HG03196 (cell line): Measurements from ENCODE around the gene CFAP54.

Source experiments
- ATAC-seq: cut with Tn5 transposase; IDR thresholded peaks from one replicate; pipeline ENCODE4 v1.9.1; 2021; ENCODE audit not compliant: unreplicated experiment

The CFAP54 gene

DNA sequence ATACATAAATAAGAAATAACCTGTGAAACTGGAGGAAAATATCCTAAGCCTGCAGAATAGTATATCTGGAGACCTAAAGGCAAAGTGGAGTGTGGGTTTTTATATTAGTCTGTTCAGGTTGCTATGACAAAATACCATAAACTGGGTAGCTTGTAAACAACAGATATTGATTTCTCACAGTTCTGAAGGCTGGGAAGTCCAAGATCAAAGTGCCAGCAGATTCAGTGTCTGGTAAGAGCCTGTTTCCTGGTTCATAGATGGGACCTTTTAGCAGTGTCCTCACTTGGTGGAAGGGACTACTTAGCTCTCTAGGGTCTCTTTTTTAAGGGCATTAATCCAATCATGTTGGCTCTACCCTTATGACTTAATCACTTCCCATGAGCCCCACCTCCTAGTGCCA lies 392.2 kb downstream of the CFAP54 start:
- ATAC-seq, result no peak

DNA sequence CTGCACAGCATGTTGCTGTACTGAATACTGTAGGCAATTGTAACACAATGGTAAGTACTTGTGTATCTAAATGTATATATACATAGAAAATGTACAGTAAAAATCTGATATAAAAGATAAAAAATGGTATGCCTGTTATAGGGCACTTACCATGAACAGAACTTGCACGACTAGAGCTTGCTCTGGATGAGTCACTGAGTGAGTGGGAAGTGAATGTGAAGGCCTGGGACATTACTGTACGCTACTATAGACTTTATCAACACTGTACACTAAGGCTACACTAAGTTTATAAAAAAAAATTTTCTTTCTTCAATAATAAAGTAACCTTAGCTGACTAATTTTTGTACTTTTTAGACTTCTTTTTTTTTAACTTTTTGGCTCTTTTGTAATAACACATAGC lies 393.5 kb downstream of the CFAP54 start:
- no peak for ATAC-seq

DNA sequence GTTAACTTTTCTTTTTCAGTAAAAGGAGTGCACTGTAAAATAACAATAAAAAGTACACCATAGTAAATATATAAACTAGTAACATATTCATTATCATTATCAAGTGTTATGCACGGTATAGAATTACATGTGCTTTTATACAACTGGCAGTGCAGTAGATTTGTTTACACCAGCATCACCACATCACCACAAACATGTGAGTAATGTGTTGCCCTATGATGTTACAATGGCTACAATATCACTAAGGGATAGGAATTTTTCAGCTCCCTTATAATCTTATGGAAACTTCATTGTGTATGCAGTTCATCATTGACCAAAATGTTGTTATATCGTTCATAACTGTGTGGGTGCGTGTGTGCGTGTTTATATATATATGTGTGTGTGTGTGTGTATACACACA lies 394.2 kb downstream of the CFAP54 start:
- no peak for ATAC-seq

DNA sequence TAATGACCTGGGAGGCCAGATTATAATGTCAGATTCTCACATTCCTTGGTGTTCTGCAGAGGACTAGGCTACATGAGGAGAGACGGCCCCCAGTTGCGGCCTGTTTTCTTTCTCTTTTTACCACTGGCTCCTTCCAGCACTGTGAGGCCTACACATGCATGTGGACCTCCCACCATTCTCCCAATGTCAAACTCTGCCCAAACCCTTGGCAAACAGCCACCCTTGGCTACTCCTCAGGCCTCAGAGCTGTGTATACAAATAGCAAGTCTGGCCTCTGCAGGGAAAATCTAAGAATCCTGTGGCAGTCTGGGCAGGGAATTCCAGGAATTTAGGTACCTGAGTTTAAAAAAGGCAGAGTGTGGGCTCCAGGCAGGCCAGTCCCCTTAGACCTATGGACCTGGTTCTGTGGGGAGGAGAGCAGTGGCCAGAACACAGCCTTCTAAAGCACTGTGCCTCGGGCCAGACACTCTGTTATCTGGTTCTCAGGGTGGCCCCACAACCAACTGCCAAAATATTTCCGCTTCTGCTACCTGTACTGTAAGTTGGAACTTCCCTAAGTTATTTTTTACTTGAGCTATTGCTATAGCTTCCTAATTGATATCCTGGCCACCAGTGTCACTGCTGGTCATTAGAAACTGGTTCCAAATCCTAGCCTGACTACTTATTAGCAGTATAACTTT lies 397.8 kb downstream of the CFAP54 start:
- no peak for ATAC-seq

DNA sequence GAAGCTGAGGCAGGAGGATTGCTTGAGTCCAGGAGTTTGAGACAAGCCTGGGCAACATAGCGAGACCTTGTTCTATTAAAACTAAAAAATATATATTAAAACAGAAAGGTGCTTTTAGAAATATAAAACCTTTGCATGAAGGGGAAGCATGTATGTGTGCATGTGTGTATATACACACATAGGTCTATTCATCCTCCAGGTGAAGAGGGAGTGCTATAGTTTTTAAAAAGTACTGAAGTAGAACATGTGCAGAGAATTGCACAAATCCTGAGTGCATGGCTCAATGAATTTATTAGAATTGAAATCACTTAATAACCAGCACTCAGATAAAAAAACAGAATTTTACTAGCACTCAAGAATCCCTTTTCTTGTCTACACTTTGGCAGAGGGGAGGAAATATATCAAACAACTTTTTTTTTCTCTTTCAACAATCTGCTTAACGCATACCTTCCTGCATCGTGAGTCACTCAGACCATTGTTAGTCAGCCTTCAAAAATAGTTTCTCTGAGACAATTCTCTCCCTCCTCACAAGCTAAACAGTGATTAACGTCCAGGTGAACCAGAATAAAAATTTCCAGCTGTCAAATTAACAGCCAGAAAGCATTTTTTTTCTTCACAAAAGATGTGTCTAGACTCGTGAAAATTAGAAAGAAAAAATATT lies 400.0 kb downstream of the CFAP54 start:
- ATAC-seq, result no peak

DNA sequence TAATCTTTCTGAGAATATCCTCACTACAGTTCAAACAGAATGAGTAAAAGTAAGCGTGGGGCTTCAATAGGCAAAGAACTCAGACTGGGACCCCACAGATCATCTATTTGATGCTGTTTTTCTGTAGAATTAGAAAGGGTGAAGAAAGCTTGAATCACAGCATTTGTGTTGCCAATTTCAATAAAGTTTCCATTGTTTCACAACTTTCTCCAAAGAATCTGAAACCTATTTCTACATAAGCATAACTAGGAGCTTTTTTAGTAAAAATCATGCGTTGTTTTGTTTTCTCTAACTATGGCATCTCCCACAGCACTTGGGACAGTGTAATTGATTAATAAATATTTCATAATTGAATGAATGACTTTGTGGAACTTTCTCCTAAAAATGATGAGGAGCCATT lies 401.0 kb downstream of the CFAP54 start:
- ATAC-seq, result no peak

DNA sequence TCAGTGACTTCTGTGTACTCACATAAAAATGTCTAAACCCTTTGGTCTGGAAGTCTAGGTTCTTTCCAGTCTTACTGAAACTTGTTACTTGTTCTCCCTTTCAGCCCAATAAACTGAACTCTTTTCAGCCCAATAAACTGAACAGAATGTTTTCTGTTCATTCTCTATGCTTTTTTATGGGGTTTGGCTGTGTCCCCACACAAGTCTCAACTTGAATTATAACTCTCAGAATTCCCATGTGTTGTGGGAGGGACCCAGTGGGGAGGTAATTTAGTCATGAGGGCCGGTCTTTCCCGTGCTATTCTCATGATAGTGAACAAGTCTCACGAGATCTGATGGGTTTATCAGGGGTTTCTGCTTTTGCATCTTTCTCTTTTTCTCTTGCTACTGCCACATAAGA lies 402.7 kb downstream of the CFAP54 start:
- ATAC-seq, result no peak

DNA sequence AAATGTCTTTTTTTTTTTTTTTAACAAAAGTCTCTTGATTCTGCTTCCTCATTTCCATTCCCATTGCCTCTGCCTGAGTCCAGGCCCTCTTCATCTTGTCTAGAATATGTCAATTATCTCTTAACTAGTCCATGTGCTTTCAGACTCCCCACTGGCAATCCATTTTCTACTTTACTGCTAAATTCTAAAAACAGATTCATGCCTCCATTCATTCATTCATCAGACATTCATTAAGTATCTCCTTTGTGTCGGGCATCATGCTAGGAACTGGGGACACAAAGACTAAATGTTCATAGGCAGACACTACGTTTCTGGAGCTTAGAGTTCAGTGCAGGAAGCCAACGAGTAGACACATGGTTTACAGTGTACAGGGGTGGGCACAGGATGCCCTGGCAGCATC lies 408.0 kb downstream of the CFAP54 start:
- no peak for ATAC-seq

DNA sequence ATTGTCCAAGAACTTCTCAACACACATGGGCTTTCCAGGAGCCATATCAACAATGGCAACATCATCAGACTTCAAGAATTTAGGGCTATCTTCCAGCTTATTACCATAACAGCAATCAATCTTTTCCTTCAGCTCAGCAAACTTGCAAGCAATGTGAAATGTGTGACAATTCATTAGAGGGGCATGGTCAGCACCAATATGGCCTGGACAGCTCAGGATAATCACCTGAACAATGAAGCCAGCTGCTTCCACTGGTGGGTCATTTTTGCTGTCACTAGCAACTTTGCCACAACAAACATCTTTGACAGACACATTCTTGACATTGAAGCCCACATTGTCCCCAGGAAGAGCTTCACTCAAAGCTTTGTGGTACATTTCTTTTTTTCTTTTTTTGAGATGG lies 411.8 kb downstream of the CFAP54 start:
- ATAC-seq, result no peak

DNA sequence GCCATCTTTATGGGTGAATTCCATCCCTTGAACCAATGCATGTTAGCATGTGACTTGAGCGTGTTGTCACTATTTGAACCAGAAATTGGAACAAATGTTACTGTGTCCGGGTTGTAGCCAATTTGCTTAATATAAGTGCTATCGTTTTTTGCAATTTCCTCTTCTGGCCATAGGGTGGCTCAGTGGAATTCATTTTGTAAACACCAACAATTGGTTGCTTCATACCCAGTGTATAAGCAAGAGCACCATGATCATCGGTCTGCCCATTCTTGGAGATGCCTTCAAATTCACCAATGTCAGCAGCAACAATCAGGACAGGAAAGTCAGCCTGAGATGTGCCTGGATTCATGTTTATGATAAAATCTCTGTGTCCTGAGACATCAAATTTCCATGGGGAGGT lies 412.7 kb downstream of the CFAP54 start:
- no peak for ATAC-seq

DNA sequence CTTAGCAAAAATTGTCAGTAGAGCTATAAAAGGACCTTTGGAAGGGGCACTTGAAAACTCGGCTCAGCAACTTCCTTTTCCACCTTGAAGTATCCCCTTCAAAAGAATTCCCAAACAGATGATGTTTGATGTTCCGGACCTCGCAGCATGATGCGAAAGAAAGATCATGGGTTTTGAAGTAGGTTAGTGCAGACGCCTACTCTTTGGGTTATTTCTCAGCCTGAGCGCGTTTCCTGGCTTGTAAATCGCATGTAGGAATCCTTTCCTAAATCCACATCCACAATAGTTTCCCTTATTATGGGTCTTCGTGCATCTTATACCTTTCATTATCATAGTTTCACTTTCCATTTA lies 417.1 kb downstream of the CFAP54 start:
- no peak for ATAC-seq

DNA sequence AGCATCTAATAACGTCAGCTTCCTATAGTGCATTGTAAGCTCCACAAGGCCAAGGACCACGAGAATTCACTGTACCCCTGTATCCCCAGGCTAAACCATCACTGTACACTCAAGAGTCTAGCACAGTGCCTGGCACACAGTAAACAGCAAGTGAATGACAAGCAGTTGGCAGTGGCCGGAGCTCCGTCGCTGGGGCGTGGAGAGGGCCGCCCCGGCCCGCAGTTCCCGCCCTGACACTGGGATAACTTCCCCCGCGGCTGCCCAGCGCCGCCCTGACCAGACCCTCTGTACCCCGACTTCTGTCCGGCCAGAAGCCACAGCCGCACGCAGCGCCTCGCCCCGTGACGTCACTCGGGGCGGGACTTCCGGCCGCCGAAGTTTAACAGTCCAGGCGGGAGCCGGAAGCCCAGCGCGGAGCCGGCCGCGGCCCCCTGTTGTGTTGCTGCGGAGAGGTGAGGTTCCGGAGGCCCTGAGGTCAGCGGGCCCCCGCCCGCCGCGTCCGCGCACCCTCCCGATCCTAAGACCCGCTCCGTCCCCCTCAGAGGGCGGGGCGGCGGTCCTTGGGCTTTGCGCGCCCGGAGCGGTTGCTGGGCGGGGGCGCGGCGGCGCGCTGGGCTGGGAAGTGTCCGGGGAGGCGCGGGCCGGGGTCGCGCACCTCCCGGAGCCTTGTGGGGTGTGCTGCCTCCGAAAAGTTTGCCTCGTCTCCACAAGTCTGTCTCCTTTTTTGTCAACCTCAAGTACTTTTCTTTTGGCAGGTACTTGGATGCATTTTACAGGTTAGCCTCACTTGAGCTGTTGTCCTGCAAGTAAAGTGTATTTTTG lies 417.7 kb downstream of the CFAP54 start, which contains the start of gene NEDD1:
TSS of gene NEDD1 (plus strand) at position 409 of the 822 bp plus-strand sequence. CDS start 2,503 bp downstream, outside the sequence.
- peak; percentile 96 for ATAC-seq

DNA sequence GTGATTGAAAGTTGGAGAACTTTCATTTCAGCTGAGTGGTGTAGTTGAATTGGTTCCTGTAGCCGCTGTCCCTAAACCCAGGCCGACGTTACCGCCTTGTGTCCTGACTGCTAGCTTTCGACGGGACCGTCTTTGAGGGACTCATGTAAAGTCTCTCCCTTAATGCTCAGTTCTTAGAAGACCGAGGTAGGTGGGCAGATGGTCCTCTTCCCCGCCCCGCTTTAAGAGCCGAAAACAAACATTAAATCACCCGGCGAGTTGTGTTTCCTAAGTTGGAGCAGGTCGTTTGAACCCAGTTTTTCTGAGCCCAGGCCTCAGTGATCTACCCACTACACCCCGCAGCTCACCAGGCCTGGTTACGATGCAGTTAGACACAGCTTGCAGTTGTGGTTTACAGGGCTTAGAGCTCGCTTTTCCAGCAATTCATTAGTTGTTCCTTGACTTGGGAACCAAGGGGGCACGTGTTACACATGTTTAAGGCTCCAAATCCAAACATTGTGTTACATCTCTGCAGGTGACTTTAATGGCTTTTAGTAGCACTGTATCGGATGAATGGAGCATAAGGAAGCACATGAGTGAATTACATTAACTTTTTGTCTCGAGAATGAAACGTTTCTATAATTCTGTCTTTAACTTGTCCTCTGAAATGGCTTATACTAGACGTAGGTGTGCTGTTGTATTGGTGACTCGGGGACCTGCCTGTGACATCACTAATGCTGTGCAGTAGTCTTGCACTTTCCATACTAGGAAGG lies 418.5 kb downstream of the CFAP54 start:
- peak; percentile 20 for ATAC-seq

DNA sequence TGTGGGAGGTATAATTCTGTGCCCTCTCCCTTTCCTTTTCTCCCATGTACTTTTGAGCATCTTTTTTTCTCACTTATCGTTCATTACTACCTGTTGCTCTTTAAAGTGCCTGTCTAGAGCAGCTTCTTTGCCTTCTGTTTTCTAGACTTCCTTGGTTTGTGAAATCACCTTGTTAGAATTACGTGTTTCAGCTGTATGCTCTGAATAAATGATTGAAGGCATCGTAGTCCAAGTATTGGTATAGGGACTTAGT lies 419.0 kb downstream of the CFAP54 start:
- no peak for ATAC-seq

DNA sequence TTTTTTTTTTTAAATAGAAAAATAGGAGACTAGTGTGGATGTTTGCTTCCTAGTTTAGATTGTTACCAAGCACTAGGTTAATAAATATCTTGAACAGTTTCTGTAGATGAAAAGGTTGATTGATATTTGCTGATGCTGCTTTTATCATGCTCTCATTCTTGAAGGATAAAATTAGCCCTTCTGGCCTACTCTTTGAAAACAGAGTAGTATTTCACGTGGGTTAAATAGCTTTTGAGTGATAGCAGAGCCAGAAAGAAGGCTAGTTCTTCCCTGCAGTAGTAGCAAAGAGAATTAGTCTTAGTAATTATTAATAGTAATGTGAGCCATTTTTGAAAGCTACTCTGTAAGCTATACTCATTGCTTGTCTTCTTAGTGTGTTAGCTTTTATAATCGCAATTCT lies 422.9 kb downstream of the CFAP54 start:
- ATAC-seq, result no peak

DNA sequence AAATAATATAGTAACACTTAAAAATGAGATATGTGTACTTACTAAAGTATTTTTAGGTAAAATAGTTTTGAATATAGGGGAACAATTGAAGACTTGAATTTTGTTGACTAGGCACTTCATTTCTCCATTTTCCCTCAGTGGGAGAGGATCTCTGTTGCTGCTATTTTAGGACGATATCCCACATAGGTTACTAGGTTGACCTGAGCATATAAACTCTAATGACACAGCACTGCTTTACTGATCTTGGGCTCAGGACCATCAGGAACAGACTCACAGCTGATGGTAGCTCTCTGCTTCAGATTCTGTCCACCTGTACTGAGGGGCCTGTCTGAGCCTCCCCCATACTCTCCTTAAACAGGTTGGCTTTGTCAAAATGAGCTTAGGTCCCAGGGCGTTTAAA lies 423.6 kb downstream of the CFAP54 start:
- no peak for ATAC-seq

DNA sequence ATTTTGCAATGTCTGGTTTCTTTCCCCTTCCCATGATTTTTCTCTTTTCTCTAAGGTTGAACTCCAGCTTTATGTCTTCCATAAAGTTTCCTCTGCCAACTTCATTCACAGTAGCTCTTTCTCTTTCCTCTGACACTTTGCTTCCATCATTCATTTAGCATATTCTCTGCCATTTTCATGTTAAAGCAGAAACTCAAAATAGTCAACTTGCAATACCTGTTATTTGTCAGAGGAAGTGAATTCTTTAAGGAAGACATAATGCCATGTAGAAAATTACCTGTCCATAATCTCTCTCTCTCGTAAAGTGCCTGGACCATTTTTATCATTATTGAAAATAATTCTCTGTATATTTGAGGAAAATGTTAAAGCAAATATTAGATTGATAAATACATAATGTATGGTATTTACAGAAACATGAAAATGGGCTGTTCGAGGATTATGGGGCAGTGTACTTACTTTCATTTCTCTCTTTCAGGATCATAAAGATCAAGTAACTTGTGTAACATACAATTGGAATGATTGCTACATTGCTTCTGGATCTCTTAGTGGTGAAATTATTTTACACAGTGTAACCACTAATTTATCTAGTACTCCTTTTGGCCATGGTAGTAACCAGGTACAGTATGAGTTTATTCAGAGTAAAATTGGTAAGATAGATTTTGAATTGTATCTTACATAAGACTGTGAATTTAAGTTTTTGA lies 430.3 kb downstream of the CFAP54 start:
- no peak for ATAC-seq
